OCI-LY3 (cell line): ENCODE data around the gene ITSN1.

Experiments used
- H2AFZ ChIP-seq: fragments of 200-600, 300-600 bp; shearing (Covaris generic); 2 replicates; pipeline ENCODE4 v1.6.0; 2014; ENCODE audit warnings: antibody characterized with exemption, low read depth, low read length
- H3K27ac ChIP-seq: fragments of 200-600, 300-600 bp; sonication (generic); 2 replicates; pipeline ENCODE4 v1.5.1; 2014; ENCODE audit warnings: mild to moderate bottlenecking, low read length, moderate library complexity, mixed read lengths
- H3K27me3 ChIP-seq: fragments of 200-600, 300-600 bp; sonication (generic); 2 replicates; pipeline ENCODE4 v1.6.1; 2014; ENCODE audit warnings: low read depth, low read length, mixed read lengths
- H3K36me3 ChIP-seq: fragments of 200-600, 300-600 bp; sonication (generic); replicated peaks from 2 replicates; pipeline ENCODE3; 2014; ENCODE audit warnings: low read depth, low read length, mixed read lengths
- H3K4me1 ChIP-seq: fragments of 300-600, 200-600 bp; sonication (generic); 2 replicates; pipeline ENCODE4 v1.6.1; 2014; ENCODE audit warnings: low read length, mixed read lengths
- H3K4me2 ChIP-seq: fragments of 200-600, 300-600 bp; sonication (generic); 2 replicates; pipeline ENCODE4 v1.6.1; 2014; ENCODE audit warnings: low read length, mixed read lengths
- H3K4me3 ChIP-seq: fragments of 300-600, 200-600 bp; sonication (generic); 2 replicates; pipeline ENCODE4 v1.5.1; 2014; ENCODE audit warnings: antibody characterized with exemption, mild to moderate bottlenecking, low read length, moderate library complexity
- H3K79me2 ChIP-seq: fragments of 300-600, 200-600 bp; shearing (Covaris generic); 2 replicates; pipeline ENCODE4 v1.6.1; 2014; ENCODE audit warnings: mild to moderate bottlenecking, low read length, mixed read lengths
- H3K9ac ChIP-seq: fragments of 300-600, 200-600 bp; shearing (Covaris generic); 2 replicates; pipeline ENCODE4 v1.6.0; 2014; ENCODE audit warnings: mild to moderate bottlenecking, low read length, moderate library complexity
- H3K9me3 ChIP-seq: fragments of 200-600, 300-600 bp; shearing (Covaris generic); 2 replicates; pipeline ENCODE4 v1.6.1; 2014; ENCODE audit warnings: low read length, mixed read lengths; ENCODE audit not compliant: insufficient read depth
- H4K20me1 ChIP-seq: fragments of 200-600, 300-600 bp; sonication (generic); 2 replicates; pipeline ENCODE4 v1.6.1; 2016; ENCODE audit warnings: low read length, mixed read lengths; ENCODE audit not compliant: insufficient read depth
- EZH2phosphoT487 ChIP-seq: fragments of 200-600 bp; shearing (Covaris generic); IDR thresholded peaks from 2 replicates; pipeline ENCODE4 v1.6.1; 2018; ENCODE audit warnings: antibody characterized with exemption, mixed run types, low read depth
- TF ChIP-seq, protein P1 (sequence below): fragments of 200-600, 300-600 bp; sonication (generic); IDR thresholded peaks from 2 replicates; pipeline ENCODE4 v1.5.1; 2014; ENCODE audit warnings: antibody characterized with exemption, low read length, low read depth

ITSN1 gene

DNA sequence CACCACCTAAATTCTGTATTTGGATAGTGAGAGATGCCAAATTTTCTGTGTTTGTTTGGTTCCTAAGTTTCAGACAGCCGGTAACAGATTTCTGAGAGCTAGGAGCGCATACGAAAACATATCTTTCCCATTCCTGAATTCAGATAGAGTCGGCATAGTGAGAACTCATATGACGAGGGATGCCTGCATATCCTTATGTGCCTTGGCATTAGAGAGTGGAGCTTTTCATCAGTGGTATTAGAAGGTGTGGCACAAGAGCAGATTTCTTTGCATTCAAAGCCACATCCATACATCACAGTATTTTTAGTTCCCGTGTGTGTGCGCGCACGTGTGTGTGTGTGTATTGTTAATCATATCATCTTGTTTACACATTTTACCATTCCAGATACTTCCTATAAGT lies 187.5 kb downstream of the ITSN1 start:
- Histone ChIP-seq H4K20me1 (no peaks in the 10 kb centered on the region), H3K4me3 (no peak overlapping the region), H3K4me1 (peaks cover 6% of the 10 kb centered on the region), H2AFZ (no peak overlapping the region), H3K4me2 (no peak overlapping the region), H3K9me3 (no peaks in the 10 kb centered on the region), H3K27ac (no peak overlapping the region), H3K79me2 (no peaks in the 10 kb centered on the region), H3K36me3 (peaks cover 3% of the 10 kb centered on the region), H3K9ac (no peak overlapping the region), H3K27me3 (no peaks in the 10 kb centered on the region)
- TF ChIP-seq, protein P1, sequence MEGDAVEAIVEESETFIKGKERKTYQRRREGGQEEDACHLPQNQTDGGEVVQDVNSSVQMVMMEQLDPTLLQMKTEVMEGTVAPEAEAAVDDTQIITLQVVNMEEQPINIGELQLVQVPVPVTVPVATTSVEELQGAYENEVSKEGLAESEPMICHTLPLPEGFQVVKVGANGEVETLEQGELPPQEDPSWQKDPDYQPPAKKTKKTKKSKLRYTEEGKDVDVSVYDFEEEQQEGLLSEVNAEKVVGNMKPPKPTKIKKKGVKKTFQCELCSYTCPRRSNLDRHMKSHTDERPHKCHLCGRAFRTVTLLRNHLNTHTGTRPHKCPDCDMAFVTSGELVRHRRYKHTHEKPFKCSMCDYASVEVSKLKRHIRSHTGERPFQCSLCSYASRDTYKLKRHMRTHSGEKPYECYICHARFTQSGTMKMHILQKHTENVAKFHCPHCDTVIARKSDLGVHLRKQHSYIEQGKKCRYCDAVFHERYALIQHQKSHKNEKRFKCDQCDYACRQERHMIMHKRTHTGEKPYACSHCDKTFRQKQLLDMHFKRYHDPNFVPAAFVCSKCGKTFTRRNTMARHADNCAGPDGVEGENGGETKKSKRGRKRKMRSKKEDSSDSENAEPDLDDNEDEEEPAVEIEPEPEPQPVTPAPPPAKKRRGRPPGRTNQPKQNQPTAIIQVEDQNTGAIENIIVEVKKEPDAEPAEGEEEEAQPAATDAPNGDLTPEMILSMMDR, result no peak
- TF ChIP-seq EZH2phosphoT487, result no peak

GRCh38 chr21:33831962-33832659 lies 189.8 kb downstream of the ITSN1 start:
- Histone ChIP-seq H4K20me1 (no peaks in the 10 kb centered on the region), H3K4me3 (no peak overlapping the region), H3K4me1 (peaks cover 6% of the 10 kb centered on the region), H2AFZ (no peak overlapping the region), H3K36me3 (peaks cover 3% of the 10 kb centered on the region), H3K27me3 (no peaks in the 10 kb centered on the region), H3K9me3 (no peaks in the 10 kb centered on the region), H3K27ac (no peak overlapping the region), H3K79me2 (no peaks in the 10 kb centered on the region), H3K9ac (no peak overlapping the region), H3K4me2 (no peak overlapping the region)
- no peak for TF ChIP-seq EZH2phosphoT487
- TF ChIP-seq, protein P1, result no peak

GRCh38 chr21:33834801-33835500 lies 192.7 kb downstream of the ITSN1 start:
- no peak overlapping the region for H3K9ac ChIP-seq
- no peaks in the 10 kb centered on the region for H3K4me1 ChIP-seq

GRCh38 chr21:33835920-33836319 lies 193.6 kb downstream of the ITSN1 start:
- H3K27ac ChIP-seq, result no peak overlapping the region
- H3K79me2 ChIP-seq, result no peaks in the 10 kb centered on the region
- no peaks in the 10 kb centered on the region for H3K4me1 ChIP-seq
- no peak overlapping the region for H3K4me2 ChIP-seq
- TF ChIP-seq EZH2phosphoT487, result no peak
- TF ChIP-seq, protein P1, result no peak
- no peaks in the 10 kb centered on the region for H4K20me1 ChIP-seq
- H3K36me3 ChIP-seq, result no peaks in the 10 kb centered on the region
- H3K9me3 ChIP-seq, result no peaks in the 10 kb centered on the region
- no peak overlapping the region for H3K9ac ChIP-seq
- H2AFZ ChIP-seq, result no peak overlapping the region
- H3K4me3 ChIP-seq, result no peak overlapping the region
- no peaks in the 10 kb centered on the region for H3K27me3 ChIP-seq

More at GRCh38 chr21:33834801-33835500, 192.7 kb downstream of the ITSN1 start:
- Histone ChIP-seq H3K36me3 (peaks cover 1% of the 10 kb centered on the region), H3K9me3 (no peaks in the 10 kb centered on the region), H3K79me2 (no peaks in the 10 kb centered on the region), H4K20me1 (no peaks in the 10 kb centered on the region), H3K27me3 (no peaks in the 10 kb centered on the region), H3K4me3 (no peak overlapping the region), H3K4me2 (no peak overlapping the region), H3K27ac (no peak overlapping the region), H2AFZ (no peak overlapping the region)
- TF ChIP-seq EZH2phosphoT487, result no peak
- TF ChIP-seq, protein P1, result no peak
